ENCODE results near the gene UGT2A3. TPM values are rescaled to one million over a fixed set of nuclear protein-coding genes. Genes with fewer than 3 reads are reported as not detected.

The UGT2A3 gene
- total RNA-seq, 1 experiment from 2014 or later: not detected

GRCh38 chr4:68912807-68913206, 38.8 kb downstream of the UGT2A3 start:
- DNase-seq (ENCODE audit: low read depth): no peak

- DNase-seq (ENCODE audit: low read depth): no peak
Measured at GRCh38 chr4:68909385-68909784, 42.2 kb downstream of the UGT2A3 start.

GRCh38 chr4:68907788-68908700, 43.6 kb downstream of the UGT2A3 start:
- DNase-seq (ENCODE audit: low read depth): no peak

GRCh38 chr4:68907245-68907644, 44.4 kb downstream of the UGT2A3 start:
- DNase-seq (ENCODE audit: low read depth): no peak

GRCh38 chr4:68906780-68907137, 44.8 kb downstream of the UGT2A3 start:
- no peak for DNase-seq (ENCODE audit: low read depth)

GRCh38 chr4:68905939-68906779, 45.4 kb downstream of the UGT2A3 start:
- no peak for DNase-seq (ENCODE audit: low read depth)

- no peak for DNase-seq (ENCODE audit: low read depth)
Measured at GRCh38 chr4:68905598-68905938, 46.0 kb downstream of the UGT2A3 start.

- DNase-seq (ENCODE audit: low read depth): no peak
Measured at GRCh38 chr4:68904786-68905185, 46.8 kb downstream of the UGT2A3 start.

GRCh38 chr4:68896749-68897148, 54.9 kb downstream of the UGT2A3 start:
- no peak for DNase-seq (ENCODE audit: low read depth)

- no peak for DNase-seq (ENCODE audit: low read depth)
Measured at GRCh38 chr4:68895561-68896198, 55.9 kb downstream of the UGT2A3 start.

GRCh38 chr4:68892861-68893260, 58.7 kb downstream of the UGT2A3 start:
- no peak for DNase-seq (ENCODE audit: low read depth)

GRCh38 chr4:68891678-68892077, 59.9 kb downstream of the UGT2A3 start:
- DNase-seq (ENCODE audit: low read depth): no peak

GRCh38 chr4:68885545-68885944, 66.1 kb downstream of the UGT2A3 start:
- DNase-seq (ENCODE audit: low read depth): no peak

- no peak for DNase-seq (ENCODE audit: low read depth)
Measured at GRCh38 chr4:68883870-68884269, 67.7 kb downstream of the UGT2A3 start.

Other genes with a start within 250 kb of the UGT2A3 start
- not detected in 2 replicates for gene UGT2B10, start 135.8 kb downstream of the UGT2A3 start, total RNA-seq (2014; rRNA removed; shearing (Covaris generic))
- not detected in 2 replicates for gene UGT2B7, start 144.7 kb upstream of the UGT2A3 start, total RNA-seq (2014; rRNA removed; shearing (Covaris generic))